Left kidney (tissue), 2 donors: ENCODE results near the gene SCRN3. TPM values are rescaled to one million over a fixed set of nuclear protein-coding genes. Genes with fewer than 3 reads are reported as not detected.
"Not testable (repeated sequence)": the region's sequence is repeated elsewhere in the genome, so short reads cannot be mapped to it uniquely, and the experiment has no call there.

Experiments
- DNase-seq: peaks from one replicate; pipeline ENCODE4 v3.0.0-alpha.2; 2013
- polyA plus RNA-seq: library from polyadenylated mRNA; unstranded; fragments of 120-200 nt; gene quantifications from one replicate; pipeline ENCODE4 v1.2.1, GENCODE V29; 2013; ENCODE audit not compliant: insufficient read length

The SCRN3 gene
- polyA plus RNA-seq, 1 donor: 36.7 TPM

DNA sequence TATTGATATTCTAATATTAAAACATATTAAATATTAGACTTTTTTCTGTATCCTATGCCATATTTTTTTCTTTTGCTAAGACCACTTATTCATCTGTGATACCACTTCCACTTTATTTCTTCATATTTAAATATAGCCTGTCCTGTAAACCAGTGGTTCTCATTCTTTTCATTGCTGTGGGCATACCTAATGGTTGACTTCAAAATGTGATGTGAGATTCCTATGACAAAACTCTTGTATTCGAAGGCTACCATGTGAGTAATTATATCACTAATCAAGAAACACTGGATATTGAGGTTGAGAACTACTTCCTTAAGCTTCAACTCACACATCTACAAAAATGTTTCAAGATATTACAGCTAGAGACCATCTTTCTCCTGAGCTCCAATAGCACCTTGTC, 3.6 kb downstream of the SCRN3 start:
- DNase-seq: no peak

DNA sequence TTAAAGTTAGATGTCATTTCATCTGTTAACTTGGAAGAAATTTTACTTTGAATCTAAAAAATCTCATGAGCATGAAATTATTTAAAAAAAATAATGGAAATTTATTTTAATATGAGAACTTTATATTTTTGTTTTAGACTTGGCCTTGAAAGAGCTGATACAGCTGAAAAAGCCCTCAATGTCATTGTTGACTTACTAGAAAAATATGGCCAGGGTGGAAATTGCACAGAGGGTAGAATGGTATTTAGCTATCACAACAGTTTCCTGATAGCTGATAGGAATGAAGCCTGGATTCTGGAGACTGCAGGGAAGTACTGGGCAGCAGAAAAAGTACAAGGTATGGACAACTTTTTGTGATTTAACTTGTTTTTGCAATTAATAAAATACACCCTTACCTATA, 5.3 kb downstream of the SCRN3 start:
- DNase-seq: no peak

GRCh38 chr2:174403628-174404027, 8.1 kb downstream of the SCRN3 start:
- DNase-seq: no peak

- DNase-seq: not testable (repeated sequence)
Measured at GRCh38 chr2:174410039-174410438, 14.5 kb downstream of the SCRN3 start.

- no peak for DNase-seq
Measured at GRCh38 chr2:174412256-174412655, 16.7 kb downstream of the SCRN3 start.

- no peak for DNase-seq
Measured at GRCh38 chr2:174428214-174428613, 32.7 kb downstream of the SCRN3 start.

DNA sequence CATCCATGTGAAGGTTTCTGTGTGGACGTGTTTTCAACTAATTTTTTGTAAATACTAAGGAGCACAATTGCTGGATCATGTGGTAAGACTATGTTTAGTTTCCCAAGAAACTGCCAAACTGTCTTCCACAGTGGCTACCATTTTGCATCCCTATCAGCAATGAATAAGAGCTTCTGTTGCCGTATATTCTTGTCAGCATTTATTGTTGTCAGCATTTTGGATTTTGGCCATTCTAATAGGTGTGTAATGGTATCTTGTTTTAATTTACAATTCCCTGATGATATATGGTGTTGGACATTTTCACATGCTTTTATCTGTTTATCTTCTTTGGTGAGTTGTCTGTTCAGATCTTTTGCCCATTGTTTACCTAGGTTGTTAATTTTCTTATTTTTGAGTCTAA, 34.5 kb downstream of the SCRN3 start:
- DNase-seq: no peak

DNA sequence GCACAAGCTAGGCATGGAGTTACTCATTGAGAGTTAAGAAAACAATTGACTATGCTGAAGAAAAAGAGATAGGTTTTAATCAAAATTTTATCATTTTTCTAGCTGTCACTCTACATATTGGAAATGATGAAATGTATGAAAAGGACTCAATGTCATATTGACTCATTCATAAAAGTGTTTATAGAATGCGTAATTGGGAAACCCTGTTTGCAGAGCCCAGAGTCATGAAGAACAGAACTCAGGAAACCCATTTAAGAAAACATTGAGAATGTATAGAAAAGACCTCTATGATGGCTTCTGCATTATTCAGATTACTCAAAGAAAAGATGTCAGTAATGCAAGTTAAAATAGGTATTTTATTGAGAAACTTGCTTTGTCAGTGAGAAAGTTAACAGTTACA, 36.4 kb downstream of the SCRN3 start:
- no peak for DNase-seq

DNA sequence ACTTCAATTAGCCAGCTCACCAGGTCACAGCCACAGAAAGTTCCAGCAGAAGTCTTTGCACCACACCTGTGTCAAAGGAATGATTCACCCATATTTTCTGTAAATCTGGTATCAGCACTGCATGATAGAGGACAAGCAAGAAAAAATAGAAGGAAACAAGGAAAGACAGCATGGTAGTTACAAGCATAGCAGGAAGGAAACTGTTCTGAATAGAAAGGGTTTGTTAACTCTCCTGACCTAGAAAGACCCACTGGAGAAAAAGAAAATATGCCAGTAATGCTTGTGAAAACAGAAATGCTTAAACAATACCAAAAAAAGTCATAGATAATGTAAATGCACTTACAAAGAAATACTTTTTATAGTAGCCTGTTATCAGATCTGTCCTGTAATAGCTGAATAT, 40.8 kb downstream of the SCRN3 start:
- no peak for DNase-seq

GRCh38 chr2:174438146-174438886, 42.8 kb downstream of the SCRN3 start:
- no peak for DNase-seq

- DNase-seq: no peak
Measured at GRCh38 chr2:174439323-174439722, 43.8 kb downstream of the SCRN3 start.

DNA sequence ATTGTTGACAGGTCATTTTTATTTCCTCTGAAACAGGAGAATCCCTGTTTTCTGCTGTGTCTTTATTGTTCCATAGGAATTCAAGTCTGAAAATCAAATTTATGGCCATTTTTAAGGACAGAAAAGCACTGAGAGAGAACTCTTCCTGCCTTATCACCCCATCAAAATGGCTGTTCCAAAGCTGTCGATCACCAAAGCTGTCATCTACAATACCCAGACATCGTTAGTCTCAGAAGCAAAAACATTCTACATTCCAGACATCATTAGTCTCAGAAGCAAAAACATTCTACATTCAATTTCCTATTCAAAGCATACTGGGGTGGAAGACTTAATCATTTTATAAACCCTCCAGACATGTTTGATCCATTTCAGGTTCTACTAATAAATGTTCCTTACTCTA, 44.4 kb downstream of the SCRN3 start:
- DNase-seq: no peak

- no peak for DNase-seq
Measured at GRCh38 chr2:174442546-174443510, 47.3 kb downstream of the SCRN3 start.

DNA sequence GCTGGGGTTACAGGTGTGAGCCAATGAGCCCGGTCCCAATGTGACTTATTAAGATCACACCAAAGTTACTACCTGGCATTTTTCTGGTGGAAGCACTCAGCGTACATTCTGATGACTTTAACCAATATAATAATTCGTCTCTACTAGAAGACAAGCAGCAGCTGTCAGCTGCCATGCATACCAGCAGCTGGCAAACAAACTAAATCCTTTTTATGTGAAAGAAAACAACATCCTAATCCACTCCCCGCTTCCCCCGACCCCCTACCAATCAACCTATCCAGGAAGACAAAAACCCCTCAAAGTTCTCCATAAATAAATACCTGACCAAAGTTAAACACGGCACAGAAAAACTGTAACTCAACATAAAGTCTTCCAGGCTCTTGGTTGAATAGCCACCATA, 49.2 kb downstream of the SCRN3 start:
- no peak for DNase-seq

DNA sequence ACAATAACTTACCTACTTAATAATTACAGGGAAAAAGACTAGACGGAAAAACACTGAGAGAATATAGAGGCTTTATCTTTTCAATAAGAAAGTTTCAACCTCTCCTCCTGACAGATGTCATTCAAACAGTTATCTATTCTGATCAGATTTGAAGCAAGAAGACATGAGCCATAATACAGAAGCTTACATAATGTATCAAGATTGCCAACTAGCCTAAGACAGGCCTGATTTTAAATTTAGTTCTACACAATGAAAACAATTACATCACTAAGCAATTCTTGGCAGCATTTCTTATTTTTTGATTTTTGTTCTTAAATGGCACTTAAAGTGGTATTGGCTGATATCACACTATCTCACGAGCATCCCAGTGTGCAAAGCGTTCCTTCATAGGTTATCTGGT, 49.7 kb downstream of the SCRN3 start:
- DNase-seq: no peak

DNA sequence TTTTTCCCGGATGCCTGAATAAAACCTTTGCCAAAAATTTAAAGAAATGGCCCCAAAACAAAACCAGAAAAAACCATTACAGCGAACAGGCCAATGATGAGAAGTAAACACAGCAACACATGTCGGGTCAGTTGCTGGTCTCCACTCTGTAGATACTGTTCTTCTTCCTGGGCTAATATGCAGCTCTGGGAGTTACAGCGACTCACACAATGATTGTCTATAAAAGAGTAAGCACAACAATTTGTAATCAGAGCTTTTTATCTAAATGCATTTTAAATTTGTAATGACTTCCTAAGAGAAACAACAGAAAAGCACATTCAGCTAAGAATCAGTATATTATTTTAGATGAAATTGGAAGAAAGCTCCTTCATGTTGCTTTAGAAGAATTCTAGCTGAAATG, 51.0 kb downstream of the SCRN3 start:
- no peak for DNase-seq

- DNase-seq: no peak
Measured at GRCh38 chr2:174449033-174449432, 53.5 kb downstream of the SCRN3 start.

DNA sequence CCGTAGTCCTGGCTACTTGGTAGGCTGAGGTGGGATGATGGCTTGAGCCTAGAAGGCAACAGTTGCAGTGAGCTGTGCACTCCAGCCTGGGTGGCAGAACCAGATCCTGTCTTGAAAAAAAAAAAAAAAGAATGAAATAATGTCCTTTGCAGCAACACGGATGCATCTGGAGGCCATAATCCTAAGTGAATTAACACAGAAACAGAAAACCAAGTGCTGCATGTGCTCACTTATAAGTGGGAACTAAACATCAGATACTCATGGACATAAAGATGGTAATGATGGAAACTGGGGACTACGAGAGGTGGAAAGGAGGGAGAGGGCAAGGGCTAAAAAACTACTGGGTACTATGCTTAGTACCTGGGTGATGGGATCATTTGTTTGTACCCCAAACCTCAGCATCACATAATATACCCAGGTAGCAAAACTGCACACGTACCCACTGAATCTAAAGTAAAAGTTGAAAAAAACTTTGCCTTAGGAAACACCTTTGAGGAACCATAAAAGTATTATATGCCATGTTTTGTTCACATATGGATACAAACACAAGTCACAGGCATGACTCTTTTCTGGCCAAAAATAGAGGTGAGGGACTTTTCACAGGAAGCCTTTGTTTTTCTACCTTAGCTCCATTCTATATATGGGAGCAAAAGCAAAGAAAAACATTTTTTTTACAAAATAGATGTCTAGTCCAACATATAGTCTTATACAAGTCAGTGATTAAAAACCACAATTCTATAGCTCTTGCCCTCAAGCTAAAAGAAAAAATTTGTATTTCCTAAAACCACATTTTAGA, 54.7 kb downstream of the SCRN3 start:
- DNase-seq: no peak

DNA sequence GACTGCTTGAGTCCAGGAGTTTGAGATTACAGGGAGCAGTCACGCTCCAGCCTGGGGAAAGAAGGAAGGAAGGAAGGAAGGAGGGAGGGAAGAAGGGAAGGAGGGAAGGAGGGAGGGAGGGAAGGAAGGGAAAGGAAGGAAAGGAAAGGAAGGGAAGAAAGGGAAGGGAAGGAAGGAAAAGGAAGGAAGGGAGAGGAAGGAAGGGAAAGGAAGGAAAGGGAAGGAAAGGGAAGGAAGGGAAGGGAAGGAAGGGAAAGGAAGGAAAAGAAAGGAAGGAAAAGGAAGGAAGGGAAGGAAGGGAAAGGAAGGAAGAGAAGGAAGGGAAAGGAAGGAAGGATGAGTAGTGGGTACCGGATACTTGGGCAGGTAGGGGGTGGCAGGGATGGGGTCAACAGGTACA, 59.0 kb downstream of the SCRN3 start:
- no peak for DNase-seq

GRCh38 chr2:174461221-174461620, 65.7 kb downstream of the SCRN3 start:
- DNase-seq: no peak

DNA sequence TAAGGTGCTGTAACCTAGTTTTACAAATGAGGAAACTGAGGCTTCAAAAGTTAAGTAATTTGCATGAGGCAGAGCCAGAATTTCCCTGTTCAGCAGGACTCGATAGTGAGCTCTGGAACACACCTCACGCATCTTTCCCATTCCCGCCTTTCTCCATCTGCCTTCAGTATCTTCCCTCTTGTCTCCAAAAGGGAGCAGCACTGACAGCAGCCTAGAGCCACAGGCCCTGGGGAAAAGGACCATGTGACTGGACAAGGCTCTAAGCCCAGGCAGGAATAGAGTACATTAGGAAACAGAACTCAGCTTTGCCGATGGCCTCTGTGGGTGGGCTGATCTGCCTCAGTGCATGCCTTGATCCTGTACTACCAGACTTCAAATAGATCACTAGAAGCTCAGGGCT, 69.8 kb downstream of the SCRN3 start:
- no peak for DNase-seq

- DNase-seq: no peak
Measured at GRCh38 chr2:174473796-174474195, 78.3 kb downstream of the SCRN3 start.

- DNase-seq: no peak
Measured at GRCh38 chr2:174477759-174478158, 82.2 kb downstream of the SCRN3 start.
